Peyer's patch (tissue), 4 donors: ENCODE results near the gene SBK3.

ENCODE experiments used
- CTCF ChIP-seq, 6 experiments: fragments of 450-650 bp in 4 of 6; fragments of 200-600 bp in 2 of 6; sonication (generic) in 1 of 6; IDR thresholded peaks; one replicate each; pipeline ENCODE4 v1.5.1; 2017 to 2019; ENCODE audit warnings: antibody characterized with exemption in 6 of 6, mild to moderate bottlenecking in 3 of 6, moderate library complexity in 1 of 6
- POLR2A ChIP-seq, 2 donors: fragments of 450-650 bp; IDR thresholded peaks; one replicate each; pipeline ENCODE4 v1.5.1; 2017; ENCODE audit warnings: antibody characterized with exemption in 2 of 2, mild to moderate bottlenecking in 2 of 2, moderate library complexity in 2 of 2

GRCh38 chr19:55591555-55591954 is 46.2 kb upstream of the SBK3 start:
- TF ChIP-seq CTCF (IDR thresholded peaks at IDR 0.05) (no peak), POLR2A (IDR thresholded peaks at IDR 0.05) (no peak)
